ENCODE data around the gene CHMP1B.

Gene CHMP1B

GRCh38 chr18:11857177-11857887 is 6.1 kb downstream of the CHMP1B start:
- H3K36me3 ChIP-seq (ENCODE audit: insufficient read depth, low read length) = no peaks in the 10 kb centered on the region
- peaks cover 22% of the 10 kb centered on the region for H3K79me2 ChIP-seq (ENCODE audit: control insufficient read depth, insufficient read depth, low read length, unreplicated experiment)
- H3K27ac ChIP-seq (ENCODE audit: low read depth, low read length) = peak overlapping the region; percentile 97
- H3K27me3 ChIP-seq (ENCODE audit: insufficient read depth, low read length) = no peaks in the 10 kb centered on the region
- no peak overlapping the region for H2AFZ ChIP-seq (ENCODE audit: low read length, unreplicated experiment)
- H3K4me3 ChIP-seq (ENCODE audit: low read depth, low read length) = peak overlapping the region; percentile 32
- peaks cover 59% of the 10 kb centered on the region for H3K4me1 ChIP-seq (ENCODE audit: control insufficient read depth, insufficient read depth, low read length, unreplicated experiment)

GRCh38 chr18:11859282-11859830 is 8.1 kb downstream of the CHMP1B start:
- H3K79me2 ChIP-seq (ENCODE audit: control insufficient read depth, insufficient read depth, low read length, unreplicated experiment) = peaks cover 3% of the 10 kb centered on the region
- peak overlapping the region; percentile 97 for H3K27ac ChIP-seq (ENCODE audit: low read depth, low read length)
- H3K27me3 ChIP-seq (ENCODE audit: insufficient read depth, low read length) = no peaks in the 10 kb centered on the region
- no peaks in the 10 kb centered on the region for H3K36me3 ChIP-seq (ENCODE audit: insufficient read depth, low read length)
- peak overlapping the region; percentile 7; the same call in 1 of the 2 replicates for H3K4me3 ChIP-seq (ENCODE audit: low read depth, low read length)
- no peak overlapping the region for H2AFZ ChIP-seq (ENCODE audit: low read length, unreplicated experiment)
- peaks cover 54% of the 10 kb centered on the region for H3K4me1 ChIP-seq (ENCODE audit: control insufficient read depth, insufficient read depth, low read length, unreplicated experiment)

GRCh38 chr18:11859903-11860407 is 8.7 kb downstream of the CHMP1B start:
- Histone ChIP-seq H3K4me3 (ENCODE audit: low read depth, low read length) (peak overlapping the region; percentile 22; the same call in 1 of the 2 replicates), H3K27ac (ENCODE audit: low read depth, low read length) (peak overlapping the region; percentile 97)

DNA sequence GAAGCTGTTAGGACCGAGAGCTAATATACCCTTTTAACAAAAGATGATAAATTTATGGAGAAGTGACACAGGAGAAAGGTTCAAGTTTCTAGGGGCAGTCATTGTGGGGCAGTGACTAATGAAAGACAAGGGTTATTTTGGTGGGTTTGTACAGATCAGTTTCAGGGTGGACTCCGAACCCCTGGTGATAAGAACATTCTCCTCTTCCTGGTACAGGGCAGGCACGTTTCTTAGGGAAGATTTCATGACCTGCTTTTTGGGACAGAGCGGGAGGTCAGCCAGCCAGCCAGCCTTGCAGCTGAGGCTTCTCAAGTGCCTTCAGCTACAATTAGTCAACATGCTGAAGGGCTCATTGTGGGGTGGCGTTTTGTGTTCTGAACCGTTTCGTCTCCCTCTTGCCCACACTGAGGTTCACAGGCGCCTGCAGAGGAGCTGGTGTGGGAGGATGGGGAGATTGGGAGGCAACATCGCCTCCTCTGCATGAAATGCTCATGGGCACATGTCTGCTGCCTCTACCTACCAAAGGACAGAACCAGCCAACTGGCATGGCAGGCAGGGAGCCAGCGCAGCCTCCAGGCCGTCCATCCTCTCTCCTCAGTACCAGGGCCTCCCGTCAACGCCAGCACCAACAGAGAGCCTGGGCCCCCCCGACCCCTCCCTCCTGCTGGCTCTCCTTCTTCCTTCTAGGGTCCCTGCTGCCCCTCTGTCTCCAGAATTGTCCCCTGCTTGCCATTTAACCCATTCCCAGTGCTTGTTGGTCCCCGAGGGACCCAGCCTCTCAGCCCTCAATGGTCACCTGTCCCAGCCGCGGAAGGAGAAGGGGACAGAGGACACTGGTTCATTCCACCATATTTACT is 9.6 kb downstream of the CHMP1B start:
- H3K79me2 ChIP-seq (ENCODE audit: control insufficient read depth, insufficient read depth, low read length, unreplicated experiment) = no peaks in the 10 kb centered on the region
- no peak overlapping the region for H2AFZ ChIP-seq (ENCODE audit: low read length, unreplicated experiment)
- H3K4me3 ChIP-seq (ENCODE audit: low read depth, low read length) = peak overlapping the region; percentile 22; the same call in 1 of the 2 replicates
- peak overlapping the region; percentile 97 for H3K27ac ChIP-seq (ENCODE audit: low read depth, low read length)
- no peaks in the 10 kb centered on the region for H3K36me3 ChIP-seq (ENCODE audit: insufficient read depth, low read length)
- H3K27me3 ChIP-seq (ENCODE audit: insufficient read depth, low read length) = no peaks in the 10 kb centered on the region
- peaks cover 47% of the 10 kb centered on the region for H3K4me1 ChIP-seq (ENCODE audit: control insufficient read depth, insufficient read depth, low read length, unreplicated experiment)

More at GRCh38 chr18:11859903-11860407, 8.7 kb downstream of the CHMP1B start:
- Histone ChIP-seq H3K4me1 (ENCODE audit: control insufficient read depth, insufficient read depth, low read length, unreplicated experiment) (peaks cover 54% of the 10 kb centered on the region), H3K27me3 (ENCODE audit: insufficient read depth, low read length) (no peaks in the 10 kb centered on the region), H3K79me2 (ENCODE audit: control insufficient read depth, insufficient read depth, low read length, unreplicated experiment) (peaks cover 3% of the 10 kb centered on the region), H2AFZ (ENCODE audit: low read length, unreplicated experiment) (no peak overlapping the region), H3K36me3 (ENCODE audit: insufficient read depth, low read length) (no peaks in the 10 kb centered on the region)

GRCh38 chr18:11861583-11862288 is 10.5 kb downstream of the CHMP1B start:
- H3K27me3 ChIP-seq (ENCODE audit: insufficient read depth, low read length) = no peaks in the 10 kb centered on the region
- 0 out of 2 replicates have a peak overlapping the region, but pooled peaks have one; percentile 4 for H3K27ac ChIP-seq (ENCODE audit: low read depth, low read length)
- no peaks in the 10 kb centered on the region for H3K36me3 ChIP-seq (ENCODE audit: insufficient read depth, low read length)
- H2AFZ ChIP-seq (ENCODE audit: low read length, unreplicated experiment) = no peak overlapping the region
- no peak overlapping the region for H3K4me3 ChIP-seq (ENCODE audit: low read depth, low read length)
- H3K4me1 ChIP-seq (ENCODE audit: control insufficient read depth, insufficient read depth, low read length, unreplicated experiment) = peaks cover 38% of the 10 kb centered on the region
- H3K79me2 ChIP-seq (ENCODE audit: control insufficient read depth, insufficient read depth, low read length, unreplicated experiment) = no peaks in the 10 kb centered on the region

DNA sequence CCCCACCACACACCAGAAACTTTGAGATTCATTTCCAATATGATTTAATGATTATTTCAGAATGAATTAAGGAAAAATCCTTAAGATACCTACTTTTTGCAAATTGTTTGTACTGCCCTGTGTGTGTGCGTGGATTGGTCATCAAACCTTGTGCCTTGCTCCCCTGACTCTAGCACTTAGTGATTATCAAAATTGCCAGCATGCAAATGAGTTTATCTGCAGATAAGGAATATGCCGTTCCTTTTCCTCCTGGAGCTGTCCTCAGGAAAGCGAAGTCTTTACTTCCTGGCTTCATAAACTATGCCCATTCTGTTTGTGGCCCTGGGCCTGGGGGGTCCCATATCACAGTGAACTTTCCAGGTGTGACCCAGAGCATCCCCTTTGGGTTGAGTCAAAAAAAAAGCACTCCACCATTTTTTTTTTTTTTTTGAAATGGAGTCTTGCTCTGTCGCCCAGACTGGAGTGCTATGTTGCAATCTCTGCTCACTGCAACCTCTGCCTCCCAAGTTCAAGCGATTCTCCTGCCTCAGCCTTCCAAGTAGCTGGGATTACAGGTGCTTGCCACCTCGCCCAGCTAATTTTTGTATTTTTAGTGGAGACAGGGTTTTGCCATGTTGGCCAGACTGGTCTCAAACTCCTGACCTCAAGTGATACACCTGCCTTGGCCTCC is 11.4 kb downstream of the CHMP1B start:
- no peaks in the 10 kb centered on the region for H3K79me2 ChIP-seq (ENCODE audit: control insufficient read depth, insufficient read depth, low read length, unreplicated experiment)
- H3K27ac ChIP-seq (ENCODE audit: low read depth, low read length) = 0 out of 2 replicates have a peak overlapping the region, but pooled peaks have one; percentile 4
- peaks cover 33% of the 10 kb centered on the region for H3K4me1 ChIP-seq (ENCODE audit: control insufficient read depth, insufficient read depth, low read length, unreplicated experiment)
- no peaks in the 10 kb centered on the region for H3K36me3 ChIP-seq (ENCODE audit: insufficient read depth, low read length)
- H3K4me3 ChIP-seq (ENCODE audit: low read depth, low read length) = no peak overlapping the region
- no peaks in the 10 kb centered on the region for H3K27me3 ChIP-seq (ENCODE audit: insufficient read depth, low read length)
- H2AFZ ChIP-seq (ENCODE audit: low read length, unreplicated experiment) = no peak overlapping the region

GRCh38 chr18:11864471-11864870 is 13.3 kb downstream of the CHMP1B start:
- Histone ChIP-seq H3K27ac (ENCODE audit: low read depth, low read length) (no peak overlapping the region), H2AFZ (ENCODE audit: low read length, unreplicated experiment) (no peak overlapping the region), H3K4me1 (ENCODE audit: control insufficient read depth, insufficient read depth, low read length, unreplicated experiment) (peaks cover 14% of the 10 kb centered on the region), H3K79me2 (ENCODE audit: control insufficient read depth, insufficient read depth, low read length, unreplicated experiment) (no peaks in the 10 kb centered on the region), H3K4me3 (ENCODE audit: low read depth, low read length) (no peak overlapping the region), H3K36me3 (ENCODE audit: insufficient read depth, low read length) (no peaks in the 10 kb centered on the region), H3K27me3 (ENCODE audit: insufficient read depth, low read length) (no peaks in the 10 kb centered on the region)

DNA sequence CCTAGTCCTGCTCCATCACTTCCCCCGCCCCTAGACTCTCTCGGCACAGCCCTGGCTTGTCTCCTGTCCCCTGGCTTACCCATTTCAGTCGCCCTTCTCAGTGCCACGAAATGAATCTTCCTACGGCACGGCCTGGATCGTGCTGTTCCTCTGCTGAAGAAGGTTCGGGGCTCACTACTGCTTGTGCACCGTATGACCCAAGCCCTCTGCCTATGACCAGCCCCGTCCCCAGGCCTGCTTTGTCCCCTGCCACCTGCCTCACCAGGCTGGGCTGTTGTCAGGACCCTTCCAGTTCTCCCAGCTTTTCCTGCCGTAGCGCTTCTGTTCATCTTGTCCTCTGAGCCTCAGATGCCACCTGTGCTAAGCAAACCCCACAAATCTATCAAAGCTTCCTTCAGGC is 13.9 kb downstream of the CHMP1B start:
- no peak overlapping the region for H3K27ac ChIP-seq (ENCODE audit: low read depth, low read length)
- H2AFZ ChIP-seq (ENCODE audit: low read length, unreplicated experiment) = no peak overlapping the region
- no peaks in the 10 kb centered on the region for H3K36me3 ChIP-seq (ENCODE audit: insufficient read depth, low read length)
- H3K79me2 ChIP-seq (ENCODE audit: control insufficient read depth, insufficient read depth, low read length, unreplicated experiment) = no peaks in the 10 kb centered on the region
- no peak overlapping the region for H3K4me3 ChIP-seq (ENCODE audit: low read depth, low read length)
- no peaks in the 10 kb centered on the region for H3K27me3 ChIP-seq (ENCODE audit: insufficient read depth, low read length)
- H3K4me1 ChIP-seq (ENCODE audit: control insufficient read depth, insufficient read depth, low read length, unreplicated experiment) = peaks cover 8% of the 10 kb centered on the region

DNA sequence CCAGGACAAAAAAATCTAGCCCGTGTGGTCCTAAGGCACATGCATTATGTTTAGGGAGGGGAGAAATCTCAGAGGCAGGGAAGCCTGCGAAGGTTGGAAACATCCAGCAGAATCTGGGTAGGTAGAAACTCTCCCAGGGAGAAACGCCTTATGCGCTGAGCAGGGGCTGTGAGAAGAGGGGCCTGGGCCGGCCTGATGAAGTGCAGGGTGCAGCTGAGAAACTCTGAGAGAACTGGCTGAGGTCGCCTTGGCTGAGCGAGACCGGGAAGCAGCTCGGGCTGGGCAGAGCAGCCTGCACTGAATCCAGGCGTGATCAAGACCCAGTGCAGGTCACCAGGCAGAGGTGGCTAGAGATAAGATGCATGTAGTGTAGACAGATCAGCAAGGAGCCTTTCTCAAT is 15.1 kb downstream of the CHMP1B start:
- Histone ChIP-seq H3K36me3 (ENCODE audit: insufficient read depth, low read length) (no peaks in the 10 kb centered on the region), H3K4me1 (ENCODE audit: control insufficient read depth, insufficient read depth, low read length, unreplicated experiment) (no peaks in the 10 kb centered on the region), H3K27ac (ENCODE audit: low read depth, low read length) (no peak overlapping the region), H3K79me2 (ENCODE audit: control insufficient read depth, insufficient read depth, low read length, unreplicated experiment) (no peaks in the 10 kb centered on the region), H3K4me3 (ENCODE audit: low read depth, low read length) (no peak overlapping the region), H3K27me3 (ENCODE audit: insufficient read depth, low read length) (no peaks in the 10 kb centered on the region), H2AFZ (ENCODE audit: low read length, unreplicated experiment) (no peak overlapping the region)

GRCh38 chr18:11866764-11867163 is 15.6 kb downstream of the CHMP1B start:
- Histone ChIP-seq H3K4me1 (ENCODE audit: control insufficient read depth, insufficient read depth, low read length, unreplicated experiment) (no peaks in the 10 kb centered on the region), H3K27ac (ENCODE audit: low read depth, low read length) (no peak overlapping the region), H3K36me3 (ENCODE audit: insufficient read depth, low read length) (no peaks in the 10 kb centered on the region), H3K4me3 (ENCODE audit: low read depth, low read length) (no peak overlapping the region), H2AFZ (ENCODE audit: low read length, unreplicated experiment) (no peak overlapping the region), H3K79me2 (ENCODE audit: control insufficient read depth, insufficient read depth, low read length, unreplicated experiment) (no peaks in the 10 kb centered on the region), H3K27me3 (ENCODE audit: insufficient read depth, low read length) (no peaks in the 10 kb centered on the region)
